ENCODE data around the gene DHRS7C. TPM values are rescaled to one million over a fixed set of nuclear protein-coding genes. Genes with fewer than 3 reads are reported as not detected.

DHRS7C gene
- total and polyA plus RNA-seq, 2 of the 13 experiments (the other 11 are each of a cell fraction or from before 2014, with no cell fraction given), result not detected

- POLR2A ChIA-PET, result no interaction called here
- 22% methylated on average over 3 of the region's 3 CpGs for WGBS (ENCODE audit: low lambda C conversion rate)
- no peak for TF ChIP-seq SP1 (IDR thresholded peaks at IDR 0.05)
- TF ChIP-seq SP1 (CRISPR knock-in tag; IDR thresholded peaks at IDR 0.05), result no peak
- TF ChIP-seq TGIF2 (CRISPR knock-in tag; IDR thresholded peaks at IDR 0.05), result no peak
- TF ChIP-seq RBM39 (IDR thresholded peaks at IDR 0.05; ENCODE audit: low read depth, low read length, poor library complexity, severe bottlenecking), result no peak
- TF ChIP-seq ZNF510 (CRISPR knock-in tag; IDR thresholded peaks at IDR 0.05; ENCODE audit: low read depth), result no peak
- Histone ChIP-seq H3K4me1 (ENCODE audit: insufficient read depth, low read length) (no peaks in the 10 kb centered on the region), H3K27me3 (ENCODE audit: control insufficient read depth in 1 of 2, insufficient read depth in 2 of 2, low read length in 2 of 2) (peaks cover 0 to 53% of the 10 kb centered on the region in 2 experiments; a peak in 4 of 5 replicates), H3K9ac (ENCODE audit: insufficient read depth, low read depth, low read length) (no peak overlapping the region), H3K79me2 (ENCODE audit: insufficient read depth, low read length) (no peaks in the 10 kb centered on the region), H3K36me3 (replicated peaks in 1 of 2; ENCODE audit: control insufficient read depth in 1 of 2, insufficient read depth in 2 of 2, low read length in 2 of 2) (no peaks in the 10 kb centered on the region), H2AFZ (ENCODE audit: low read length) (no peak overlapping the region), H3K4me2 (ENCODE audit: low read depth, low read length) (no peak overlapping the region), H3K27ac (ENCODE audit: extremely low read length, insufficient read depth, low read length) (no peak overlapping the region), H4K20me1 (ENCODE audit: insufficient read depth, low read length) (no peaks in the 10 kb centered on the region), H3K9me3 (ENCODE audit: low read length) (no peaks in the 10 kb centered on the region), H3K4me3 (replicated peaks in 1 of 3; ENCODE audit: insufficient read depth in 1 of 3, low read depth in 2 of 3, low read length in 3 of 3) (no peak overlapping the region)
- BruUV-seq (replicated peaks), result no TSS peak
- no peak for FAIRE-seq
- intact Hi-C loops (cut with micrococcal nuclease; ENCODE audit: unreplicated experiment), result no loop called here
- no peak for DNase-seq (ENCODE audit: low spot score)
- in situ Hi-C loops (cut with HindIII; ENCODE audit: extremely low pct_ligation_motif_present, low pct_unique_long_range_greater_than_20kb), result no loop called here
- CTCF ChIA-PET (ENCODE audit: low intra/inter-chr PET ratio, low total read pairs), result no interaction called here
- ATAC-seq, result no peak
Measured at GRCh38 chr17:9780552-9780951, 10.8 kb downstream of the DHRS7C start.

GRCh38 chr17:9776911-9777310, 14.5 kb downstream of the DHRS7C start:
- no peak for FAIRE-seq
- ATAC-seq, result no peak
- TF ChIP-seq ZNF580 (CRISPR knock-in tag; IDR thresholded peaks at IDR 0.05; ENCODE audit: borderline replicate concordance, low read depth) (no peak), RNF2 (conservative IDR thresholded peaks at IDR 0.05; ENCODE audit: low read depth) (no peak), ZNF441 (CRISPR knock-in tag; IDR thresholded peaks at IDR 0.05; ENCODE audit: borderline replicate concordance) (no peak), NBN (conservative IDR thresholded peaks at IDR 0.05) (no peak), CREM (IDR thresholded peaks at IDR 0.05) (no peak), CREM (CRISPR knock-in tag; IDR thresholded peaks at IDR 0.05) (no peak), RBAK (CRISPR knock-in tag; IDR thresholded peaks at IDR 0.05) (no peak), CC2D1A (CRISPR knock-in tag; IDR thresholded peaks at IDR 0.05) (no peak), ZNF670 (CRISPR knock-in tag; IDR thresholded peaks at IDR 0.05; ENCODE audit: borderline replicate concordance) (no peak), ZNF543 (CRISPR knock-in tag; IDR thresholded peaks at IDR 0.05) (no peak)
- Histone ChIP-seq H3K9me3 (ENCODE audit: low read length) (no peaks in the 10 kb centered on the region), H4K20me1 (ENCODE audit: insufficient read depth, low read length) (no peaks in the 10 kb centered on the region), H3K4me1 (ENCODE audit: insufficient read depth, low read length) (no peaks in the 10 kb centered on the region), H3K4me2 (ENCODE audit: low read depth, low read length) (no peak overlapping the region), H3K9ac (ENCODE audit: insufficient read depth, low read depth, low read length) (no peak overlapping the region), H3K36me3 (replicated peaks in 1 of 2; ENCODE audit: control insufficient read depth in 1 of 2, insufficient read depth in 2 of 2, low read length in 2 of 2) (no peaks in the 10 kb centered on the region), H2AFZ (ENCODE audit: low read length) (no peak overlapping the region), H3K4me3 (replicated peaks in 1 of 3; ENCODE audit: insufficient read depth in 1 of 3, low read depth in 2 of 3, low read length in 3 of 3) (no peak overlapping the region), H3K79me2 (ENCODE audit: insufficient read depth, low read length) (no peaks in the 10 kb centered on the region), H3K27me3 (ENCODE audit: control insufficient read depth in 1 of 2, insufficient read depth in 2 of 2, low read length in 2 of 2) (peaks cover 3 to 56% of the 10 kb centered on the region in 2 experiments; a peak in 2 of 5 replicates), H3K27ac (ENCODE audit: extremely low read length, insufficient read depth, low read length) (no peak overlapping the region)
- WGBS (ENCODE audit: low lambda C conversion rate), result 54% methylated on average over 9 of the region's 9 CpGs
- ChIA-PET POLR2A (no interaction called here), CTCF (ENCODE audit: low intra/inter-chr PET ratio, low total read pairs) (no interaction called here)
- BruUV-seq (replicated peaks), result no TSS peak
- intact Hi-C loops (cut with micrococcal nuclease; ENCODE audit: unreplicated experiment) (no loop called here), in situ Hi-C loops (cut with HindIII; ENCODE audit: extremely low pct_ligation_motif_present, low pct_unique_long_range_greater_than_20kb) (no loop called here)
- no peak for DNase-seq (ENCODE audit: low spot score)
